Keratinocyte (primary cell): Measurements from ENCODE around the gene GAMT.

Experiments used
- CTCF ChIP-seq, 3 experiments: IDR thresholded peaks in 1 of 3; conservative IDR thresholded peaks in 1 of 3; optimal IDR thresholded peaks in 1 of 3; 2 replicates in 2 of 3; 3 replicates in 1 of 3; pipeline versions ENCODE3 to v1.5.1; 2011; ENCODE audit warnings: low read length in 3 of 3, mild to moderate bottlenecking in 3 of 3, moderate library complexity in 2 of 3, control low read depth in 1 of 3, inconsistent platforms in 1 of 3; ENCODE audit not compliant: insufficient read depth in 2 of 3; ENCODE audit errors: extremely low read depth in 1 of 3
- EZH2 ChIP-seq: IDR thresholded peaks from one replicate; pipeline ENCODE4 v1.6.1; 2012; ENCODE audit warnings: inconsistent platforms, mild to moderate bottlenecking, low read length, moderate library complexity

- TF ChIP-seq CTCF (optimal IDR thresholded peaks at IDR 0.05 in 1 of 3, IDR thresholded peaks at IDR 0.05 in 1 of 3, conservative IDR thresholded peaks at IDR 0.05 in 1 of 3; ENCODE audit: extremely low read depth in 1 of 3, insufficient read depth in 2 of 3, low read length in 3 of 3) (no peak), EZH2 (no peak)
Measured at GRCh38 chr19:1421958-1422305, 20.6 kb upstream of the GAMT start.
